ENCODE measurements around the gene PGLYRP3. TPM values are rescaled to one million over a fixed set of nuclear protein-coding genes. Genes with fewer than 3 reads are reported as not detected.

The PGLYRP3 gene
- total and polyA plus RNA-seq, 2 experiments from 2014 or later = not detected

DNA sequence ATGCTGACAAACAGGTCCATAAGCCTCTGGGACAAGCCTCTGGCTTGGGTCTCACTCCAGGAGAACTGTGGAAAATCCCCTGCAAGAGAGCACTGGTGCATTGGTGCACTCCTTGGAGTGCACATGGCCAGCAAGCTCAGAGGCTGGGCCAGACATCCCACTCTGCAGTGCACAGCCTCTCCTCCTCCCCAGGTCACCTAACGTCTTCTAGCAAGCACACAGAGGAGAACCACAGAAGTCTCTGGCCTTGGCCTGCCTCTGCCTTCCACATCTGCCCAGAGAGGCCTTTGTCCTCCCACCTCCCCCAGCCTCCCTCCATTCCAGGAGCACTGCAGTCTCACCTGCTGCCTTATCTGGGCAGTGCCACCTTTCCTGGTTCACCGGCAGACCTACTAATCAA lies 4.2 kb downstream of the PGLYRP3 start:
- Mint-ChIP-seq H3K27ac (no peak overlapping the region), H3K9me3 (no peaks in the 10 kb centered on the region; the same call in 2 of the 3 replicates)

DNA sequence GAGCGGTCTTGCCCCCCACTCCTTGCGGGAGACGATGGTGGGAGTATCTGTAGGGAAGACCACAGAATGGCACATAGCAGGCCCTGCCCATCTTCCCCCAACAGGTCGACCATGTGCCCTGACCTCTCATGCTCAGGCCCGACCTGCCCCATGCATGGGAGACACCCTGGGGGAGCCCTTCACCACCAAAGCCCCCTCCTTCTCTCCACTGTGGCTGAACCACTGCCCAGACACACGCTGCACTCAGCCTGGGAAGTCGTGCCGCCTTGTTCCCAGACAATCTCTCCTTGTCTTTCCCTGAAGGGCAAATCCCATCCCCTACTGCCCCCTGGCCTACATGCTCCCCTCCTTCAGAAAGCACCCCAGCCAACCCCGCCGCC lies 5.5 kb downstream of the PGLYRP3 start:
- Mint-ChIP-seq H3K4me1 (peaks cover 17% of the 10 kb centered on the region), H3K27me3 (ENCODE audit: insufficient read depth, low read depth, poor library complexity) (peaks cover 17% of the 10 kb centered on the region), H3K4me3 (no peak overlapping the region), H3K9me3 (no peaks in the 10 kb centered on the region; the same call in 2 of the 3 replicates), H3K36me3 (ENCODE audit: low read depth) (no peaks in the 10 kb centered on the region), H3K27ac (no peak overlapping the region)
- H4K20me1 ChIP-seq (replicated peaks; ENCODE audit: insufficient read depth) = no peaks in the 10 kb centered on the region
- TF ChIP-seq CTCF (conservative IDR thresholded peaks at IDR 0.05; ENCODE audit: low read depth in 2 of 2) = no peak
- no peak for TF ChIP-seq POLR2AphosphoS5 (IDR thresholded peaks at IDR 0.05; ENCODE audit: low read depth)
- TF ChIP-seq ZNF331 (CRISPR knock-in tag; IDR thresholded peaks at IDR 0.05; ENCODE audit: low read depth) = no peak
- no peak overlapping the region for H3K27ac ChIP-seq (ENCODE audit: low read depth)
- DNase-seq (ENCODE audit: low spot score) (no peak), ATAC-seq (no peak; the same call in 2 of the 3 replicates)
- H3K4me2 ChIP-seq = no peak overlapping the region
- no peaks in the 10 kb centered on the region for H3K79me2 ChIP-seq (replicated peaks; ENCODE audit: insufficient read depth)
- no peaks in the 10 kb centered on the region for H3K27me3 ChIP-seq (ENCODE audit: insufficient read depth)
- no peak overlapping the region for H3K4me3 ChIP-seq
- H3K9me2 ChIP-seq (ENCODE audit: insufficient read depth) = no peaks in the 10 kb centered on the region
- no peaks in the 10 kb centered on the region for H3F3A ChIP-seq (replicated peaks; ENCODE audit: low read depth)
- H2AFZ ChIP-seq = peak overlapping the region; percentile 87; the same call in 1 of the 2 replicates
- H3K4me1 ChIP-seq (ENCODE audit: insufficient read depth) = peaks cover 7% of the 10 kb centered on the region
- no peaks in the 10 kb centered on the region for H3K36me3 ChIP-seq (ENCODE audit: insufficient read depth)

More for the DNA sequence above, 4.2 kb downstream of the PGLYRP3 start:
- H3K4me3 ChIP-seq = no peak overlapping the region
- no peaks in the 10 kb centered on the region for H3K9me2 ChIP-seq (ENCODE audit: insufficient read depth)
- ATAC-seq (no peak), DNase-seq (ENCODE audit: low spot score) (no peak)
- no peaks in the 10 kb centered on the region for H3F3A ChIP-seq (replicated peaks; ENCODE audit: low read depth)
- no peaks in the 10 kb centered on the region for H3K36me3 Mint-ChIP-seq (ENCODE audit: low read depth)
- H3K27ac ChIP-seq (ENCODE audit: low read depth) = no peak overlapping the region
- peaks cover 17% of the 10 kb centered on the region for H3K4me1 Mint-ChIP-seq
- no peaks in the 10 kb centered on the region for H4K20me1 ChIP-seq (replicated peaks; ENCODE audit: insufficient read depth)
- H3K4me2 ChIP-seq = no peak overlapping the region
- H3K79me2 ChIP-seq (replicated peaks; ENCODE audit: insufficient read depth) = no peaks in the 10 kb centered on the region
- no peak overlapping the region for H3K4me3 Mint-ChIP-seq
- TF ChIP-seq JUNB (IDR thresholded peaks at IDR 0.05; ENCODE audit: unreplicated experiment) (no peak), EZH2phosphoT487 (IDR thresholded peaks at IDR 0.05; ENCODE audit: unreplicated experiment) (no peak), CTCF (conservative IDR thresholded peaks at IDR 0.05; ENCODE audit: low read depth in 2 of 2) (no peak), POLR2AphosphoS5 (IDR thresholded peaks at IDR 0.05; ENCODE audit: low read depth) (no peak), STAT1 (IDR thresholded peaks at IDR 0.05; ENCODE audit: unreplicated experiment) (no peak), ZNF114 (CRISPR knock-in tag; IDR thresholded peaks at IDR 0.05) (no peak), ZNF331 (CRISPR knock-in tag; IDR thresholded peaks at IDR 0.05; ENCODE audit: low read depth) (no peak)
- H3K27me3 ChIP-seq (ENCODE audit: insufficient read depth) = no peaks in the 10 kb centered on the region
- H2AFZ ChIP-seq = no peak overlapping the region
- peaks cover 17% of the 10 kb centered on the region for H3K27me3 Mint-ChIP-seq (ENCODE audit: insufficient read depth, low read depth, poor library complexity)
- H3K4me1 ChIP-seq (ENCODE audit: insufficient read depth) = peaks cover 7% of the 10 kb centered on the region
- no peaks in the 10 kb centered on the region for H3K36me3 ChIP-seq (ENCODE audit: insufficient read depth)
